ENCODE results near the gene AKAP1.

AKAP1 gene

DNA sequence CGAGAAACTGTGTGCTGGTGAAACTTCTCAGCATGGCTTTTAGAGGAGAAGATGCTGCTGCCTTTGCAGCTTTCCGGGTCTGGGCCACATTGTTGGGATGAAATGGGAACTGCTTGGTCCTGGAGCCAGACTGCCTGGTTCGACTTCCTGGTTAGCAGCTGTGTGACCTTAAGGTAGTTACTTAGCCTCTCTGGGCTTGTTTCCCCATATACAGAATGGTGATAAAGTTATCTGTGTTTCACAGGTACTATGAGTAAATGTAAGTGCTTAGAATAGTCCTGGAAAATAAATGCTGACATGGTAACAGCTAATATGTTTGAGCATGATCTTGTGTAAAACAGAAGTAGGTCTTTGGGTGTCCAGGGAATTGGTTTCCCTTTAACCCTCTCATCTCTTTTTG lies 26.3 kb downstream of the AKAP1 start:
- H3K9ac ChIP-seq (ENCODE audit: low read length): no peak overlapping the region
- H4K8ac ChIP-seq (ENCODE audit: low read depth, low read length): no peak overlapping the region
- H2BK5ac ChIP-seq (ENCODE audit: low read depth, low read length, poor library complexity): no peak overlapping the region
- H3K27me3 ChIP-seq (ENCODE audit: insufficient read depth, low read length): no peaks in the 10 kb centered on the region
- no peaks in the 10 kb centered on the region for H3K79me2 ChIP-seq (ENCODE audit: control insufficient read depth, insufficient read depth, low read length, poor library complexity)
- H2BK12ac ChIP-seq (ENCODE audit: low read length): no peak overlapping the region
- H2AK5ac ChIP-seq (ENCODE audit: low read length): no peak overlapping the region
- no peak overlapping the region for H4K12ac ChIP-seq (ENCODE audit: low read depth, low read length)
- no peak overlapping the region for H3K18ac ChIP-seq (ENCODE audit: low read length)
- H3K79me1 ChIP-seq (ENCODE audit: low read length): no peaks in the 10 kb centered on the region
- no peak overlapping the region for H3K4me3 ChIP-seq (ENCODE audit: low read depth, low read length)
- H3K14ac ChIP-seq (ENCODE audit: low read length): no peak overlapping the region
- peaks cover 10 to 19% of the 10 kb centered on the region in 2 experiments for H3K36me3 ChIP-seq (ENCODE audit: control insufficient read depth in 1 of 2, insufficient read depth in 2 of 2, low read length in 2 of 2)
- no peak overlapping the region for H3K4ac ChIP-seq (ENCODE audit: low read depth, low read length)
- H3K23ac ChIP-seq (ENCODE audit: low read length): no peak overlapping the region
- no peak overlapping the region for H4K91ac ChIP-seq (ENCODE audit: low read depth, low read length)
- no peak overlapping the region for H2BK120ac ChIP-seq (ENCODE audit: insufficient read depth, low read length, poor library complexity)
- WGBS (ENCODE audit: extremely low coverage, insufficient coverage, insufficient read length): no CpG with 5 or more reads among the region's 3 CpGs
- H3K4me1 ChIP-seq (ENCODE audit: control insufficient read depth in 1 of 2, insufficient read depth in 2 of 2, low read length in 2 of 2): peaks cover 0 to 12% of the 10 kb centered on the region in 2 experiments
- no peak overlapping the region for H3K4me2 ChIP-seq (ENCODE audit: low read length)
- no peak for DNase-seq
- no peaks in the 10 kb centered on the region for H3K9me3 ChIP-seq (ENCODE audit: insufficient read depth, low read depth, low read length)
- no peak overlapping the region for H3K27ac ChIP-seq (ENCODE audit: low read depth, low read length)
- H2AFZ ChIP-seq (ENCODE audit: insufficient read depth, low read length, poor library complexity): no peak overlapping the region

DNA sequence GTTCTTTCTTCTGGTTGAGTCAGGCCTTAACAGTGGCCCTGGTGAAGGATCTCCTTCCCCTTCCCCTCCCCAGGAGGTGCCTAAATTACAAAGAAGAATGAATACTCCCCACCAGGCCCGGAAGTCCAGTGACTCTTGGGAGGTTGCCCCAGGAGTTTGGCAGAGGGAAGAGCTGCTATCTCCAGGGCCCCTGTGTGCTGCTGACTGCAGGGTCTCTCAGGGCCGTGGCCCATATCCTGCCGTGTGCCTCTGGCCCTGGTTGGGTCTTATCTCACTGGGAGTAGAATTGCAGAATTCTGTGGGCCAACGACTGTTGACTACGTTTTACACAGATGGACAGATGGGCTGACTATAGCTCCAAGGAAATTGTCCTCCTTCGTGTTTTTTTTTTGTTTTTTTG lies 28.0 kb downstream of the AKAP1 start:
- no peak for DNase-seq

DNA sequence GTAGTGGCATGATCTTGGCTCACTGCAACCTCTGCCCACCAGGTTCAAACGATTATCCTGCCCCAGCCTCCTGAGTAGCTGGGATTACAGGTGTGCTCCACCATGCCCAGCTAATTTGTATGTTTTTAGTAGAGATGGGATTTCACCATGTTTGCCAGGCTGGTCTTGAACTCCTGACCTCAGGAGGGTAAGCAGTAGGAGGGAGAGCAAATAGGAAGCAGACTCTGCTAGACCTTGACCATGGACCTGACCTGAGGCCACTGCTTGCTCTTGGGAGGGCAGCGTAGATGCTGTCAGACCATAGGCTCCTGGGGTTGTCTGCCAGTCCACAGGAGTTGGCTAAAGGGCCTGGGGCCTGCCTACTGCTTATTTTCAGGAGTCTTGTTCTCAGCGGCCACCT lies 28.6 kb downstream of the AKAP1 start:
- H3K4me1 ChIP-seq (ENCODE audit: control insufficient read depth in 1 of 2, insufficient read depth in 2 of 2, low read length in 2 of 2): peaks cover 0 to 6% of the 10 kb centered on the region in 2 experiments
- no peak overlapping the region for H3K9ac ChIP-seq (ENCODE audit: low read length)
- H2BK12ac ChIP-seq (ENCODE audit: low read length): no peak overlapping the region
- no peak overlapping the region for H3K27ac ChIP-seq (ENCODE audit: low read depth, low read length)
- no peak for DNase-seq
- H3K36me3 ChIP-seq (ENCODE audit: control insufficient read depth in 1 of 2, insufficient read depth in 2 of 2, low read length in 2 of 2): peaks cover 8 to 24% of the 10 kb centered on the region in 2 experiments
- H4K8ac ChIP-seq (ENCODE audit: low read depth, low read length): no peak overlapping the region
- no peak overlapping the region for H3K23ac ChIP-seq (ENCODE audit: low read length)
- no peak overlapping the region for H2BK120ac ChIP-seq (ENCODE audit: insufficient read depth, low read length, poor library complexity)
- no peak overlapping the region for H4K91ac ChIP-seq (ENCODE audit: low read depth, low read length)
- no peak overlapping the region for H3K14ac ChIP-seq (ENCODE audit: low read length)
- no peak overlapping the region for H3K4ac ChIP-seq (ENCODE audit: low read depth, low read length)
- H2BK5ac ChIP-seq (ENCODE audit: low read depth, low read length, poor library complexity): no peak overlapping the region
- no peak overlapping the region for H3K4me2 ChIP-seq (ENCODE audit: low read length)
- no peaks in the 10 kb centered on the region for H3K27me3 ChIP-seq (ENCODE audit: insufficient read depth, low read length)
- no peaks in the 10 kb centered on the region for H3K9me3 ChIP-seq (ENCODE audit: insufficient read depth, low read depth, low read length)
- WGBS (ENCODE audit: extremely low coverage, insufficient coverage, insufficient read length): no CpG with 5 or more reads among the region's 3 CpGs
- no peak overlapping the region for H2AK5ac ChIP-seq (ENCODE audit: low read length)
- no peak overlapping the region for H3K18ac ChIP-seq (ENCODE audit: low read length)
- no peak overlapping the region for H2AFZ ChIP-seq (ENCODE audit: insufficient read depth, low read length, poor library complexity)
- H4K12ac ChIP-seq (ENCODE audit: low read depth, low read length): no peak overlapping the region
- no peak overlapping the region for H3K4me3 ChIP-seq (ENCODE audit: low read depth, low read length)
- no peaks in the 10 kb centered on the region for H3K79me2 ChIP-seq (ENCODE audit: control insufficient read depth, insufficient read depth, low read length, poor library complexity)
- H3K79me1 ChIP-seq (ENCODE audit: low read length): no peaks in the 10 kb centered on the region

More for the DNA sequence above, 28.0 kb downstream of the AKAP1 start:
- Histone ChIP-seq H2AK5ac (ENCODE audit: low read length) (no peak overlapping the region), H3K9ac (ENCODE audit: low read length) (no peak overlapping the region), H4K12ac (ENCODE audit: low read depth, low read length) (peak overlapping the region; percentile 20), H3K4me3 (ENCODE audit: low read depth, low read length) (no peak overlapping the region), H2BK120ac (ENCODE audit: insufficient read depth, low read length, poor library complexity) (no peak overlapping the region), H3K18ac (ENCODE audit: low read length) (no peak overlapping the region), H2BK12ac (ENCODE audit: low read length) (no peak overlapping the region), H3K36me3 (ENCODE audit: control insufficient read depth in 1 of 2, insufficient read depth in 2 of 2, low read length in 2 of 2) (peaks cover 8 to 24% of the 10 kb centered on the region in 2 experiments), H2AFZ (ENCODE audit: insufficient read depth, low read length, poor library complexity) (no peak overlapping the region), H4K91ac (ENCODE audit: low read depth, low read length) (no peak overlapping the region), H3K79me2 (ENCODE audit: control insufficient read depth, insufficient read depth, low read length, poor library complexity) (no peaks in the 10 kb centered on the region), H3K23ac (ENCODE audit: low read length) (no peak overlapping the region), H3K4me1 (ENCODE audit: control insufficient read depth in 1 of 2, insufficient read depth in 2 of 2, low read length in 2 of 2) (peaks cover 0 to 6% of the 10 kb centered on the region in 2 experiments), H3K9me3 (ENCODE audit: insufficient read depth, low read depth, low read length) (no peaks in the 10 kb centered on the region), H3K79me1 (ENCODE audit: low read length) (no peaks in the 10 kb centered on the region), H3K14ac (ENCODE audit: low read length) (no peak overlapping the region), H2BK5ac (ENCODE audit: low read depth, low read length, poor library complexity) (no peak overlapping the region), H4K8ac (ENCODE audit: low read depth, low read length) (no peak overlapping the region), H3K4ac (ENCODE audit: low read depth, low read length) (no peak overlapping the region), H3K4me2 (ENCODE audit: low read length) (no peak overlapping the region), H3K27me3 (ENCODE audit: insufficient read depth, low read length) (no peaks in the 10 kb centered on the region), H3K27ac (ENCODE audit: low read depth, low read length) (no peak overlapping the region)
- no CpG with 5 or more reads among the region's 6 CpGs for WGBS (ENCODE audit: extremely low coverage, insufficient coverage, insufficient read length)

DNA sequence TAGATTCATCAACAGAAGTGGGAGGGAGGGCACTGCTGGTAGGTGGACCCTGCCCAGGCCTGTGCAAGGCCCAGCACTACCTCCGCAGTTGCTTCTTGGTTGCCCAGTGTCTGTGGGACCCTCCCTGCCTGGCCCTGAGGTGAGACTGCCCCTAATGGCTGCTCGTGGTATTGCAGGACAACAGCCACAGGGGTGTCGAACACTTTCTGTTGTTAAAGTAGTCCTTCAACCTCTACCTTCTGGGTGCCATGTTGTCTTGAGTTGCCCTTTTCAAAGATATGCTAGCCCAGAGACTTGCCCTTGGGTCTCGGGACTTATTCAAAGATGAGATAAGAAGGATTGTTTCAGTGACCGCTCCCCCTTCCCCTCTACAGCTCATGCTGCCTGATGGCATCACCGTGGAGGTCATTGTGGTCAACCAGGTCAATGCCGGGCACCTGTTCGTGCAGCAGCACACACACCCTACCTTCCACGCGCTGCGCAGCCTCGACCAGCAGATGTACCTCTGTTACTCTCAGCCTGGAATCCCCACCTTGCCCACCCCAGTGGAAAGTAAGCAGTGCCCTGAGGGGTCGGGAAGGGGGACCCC lies 29.1 kb downstream of the AKAP1 start:
- DNase-seq: peak in 1 of 2 donors; percentile 63

More for the DNA sequence above, 29.1 kb downstream of the AKAP1 start:
- no peak overlapping the region for H3K4ac ChIP-seq (ENCODE audit: low read depth, low read length)
- no peak overlapping the region for H3K4me3 ChIP-seq (ENCODE audit: low read depth, low read length)
- H3K4me2 ChIP-seq (ENCODE audit: low read length): no peak overlapping the region
- peaks cover 8 to 26% of the 10 kb centered on the region in 2 experiments for H3K36me3 ChIP-seq (ENCODE audit: control insufficient read depth in 1 of 2, insufficient read depth in 2 of 2, low read length in 2 of 2)
- no peaks in the 10 kb centered on the region for H3K79me1 ChIP-seq (ENCODE audit: low read length)
- H3K9me3 ChIP-seq (ENCODE audit: insufficient read depth, low read depth, low read length): no peaks in the 10 kb centered on the region
- no peaks in the 10 kb centered on the region for H3K27me3 ChIP-seq (ENCODE audit: insufficient read depth, low read length)
- no peak overlapping the region for H2AFZ ChIP-seq (ENCODE audit: insufficient read depth, low read length, poor library complexity)
- H3K18ac ChIP-seq (ENCODE audit: low read length): no peak overlapping the region
- no peak overlapping the region for H4K12ac ChIP-seq (ENCODE audit: low read depth, low read length)
- no CpG with 5 or more reads among the region's 13 CpGs for WGBS (ENCODE audit: extremely low coverage, insufficient coverage, insufficient read length)
- H3K9ac ChIP-seq (ENCODE audit: low read length): no peak overlapping the region
- no peaks in the 10 kb centered on the region for H3K79me2 ChIP-seq (ENCODE audit: control insufficient read depth, insufficient read depth, low read length, poor library complexity)
- no peak overlapping the region for H4K91ac ChIP-seq (ENCODE audit: low read depth, low read length)
- no peak overlapping the region for H2AK5ac ChIP-seq (ENCODE audit: low read length)
- H3K14ac ChIP-seq (ENCODE audit: low read length): no peak overlapping the region
- H2BK12ac ChIP-seq (ENCODE audit: low read length): no peak overlapping the region
- no peak overlapping the region for H4K8ac ChIP-seq (ENCODE audit: low read depth, low read length)
- H3K23ac ChIP-seq (ENCODE audit: low read length): no peak overlapping the region
- no peak overlapping the region for H3K27ac ChIP-seq (ENCODE audit: low read depth, low read length)
- H3K4me1 ChIP-seq (ENCODE audit: control insufficient read depth in 1 of 2, insufficient read depth in 2 of 2, low read length in 2 of 2): peaks cover 0 to 6% of the 10 kb centered on the region in 2 experiments
- H2BK5ac ChIP-seq (ENCODE audit: low read depth, low read length, poor library complexity): no peak overlapping the region
- H2BK120ac ChIP-seq (ENCODE audit: insufficient read depth, low read length, poor library complexity): no peak overlapping the region

Measured in trophoblast cell (in vitro differentiated cells and primary cell).